Measurements from ENCODE around the gene ADAMTSL2. TPM values are rescaled to one million over a fixed set of nuclear protein-coding genes. Genes with fewer than 3 reads are reported as not detected.

ADAMTSL2 gene
- total and polyA plus RNA-seq, 2 of the 13 experiments (the other 11 are each of a cell fraction or from before 2014, with no cell fraction given) = 1.9 to 3.8 TPM

DNA sequence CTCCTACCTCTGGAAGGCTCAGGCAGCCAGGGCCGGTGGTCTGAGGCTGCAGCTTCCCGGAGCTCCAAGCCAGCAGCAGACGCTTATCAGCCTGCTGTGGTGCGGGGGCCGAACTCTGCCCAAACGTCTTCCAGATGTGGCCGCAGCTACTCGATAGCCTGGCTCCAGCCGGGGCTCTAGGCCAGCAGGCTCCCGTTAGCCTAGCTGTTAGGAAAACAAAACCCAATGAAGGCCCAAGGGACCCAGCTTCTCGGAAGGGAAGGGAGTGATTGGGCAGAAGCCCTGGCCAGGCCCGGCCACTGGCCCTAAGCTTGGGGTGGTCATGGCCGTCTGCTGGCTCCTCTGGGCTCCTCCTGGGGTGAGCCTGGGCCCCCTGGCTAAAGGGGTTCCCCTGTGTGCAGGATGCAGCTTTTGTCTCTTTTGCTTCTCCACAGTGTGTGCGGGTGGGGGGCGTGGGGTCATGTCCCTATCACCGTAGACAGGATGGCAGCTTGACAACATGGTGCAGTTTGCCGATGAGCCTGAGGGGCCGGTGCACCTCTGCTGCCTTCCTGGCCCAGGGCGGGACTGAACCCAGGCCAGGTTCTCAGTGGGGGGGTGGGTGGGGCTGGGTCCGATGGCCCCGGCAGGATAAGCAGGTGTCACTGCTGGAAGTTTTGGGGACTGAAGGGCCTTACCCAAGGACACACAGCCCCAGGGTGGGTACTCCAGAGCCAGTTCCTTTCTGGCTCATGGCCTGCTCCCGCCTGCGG is 28.4 kb upstream of the ADAMTSL2 start (continued):
- TF ChIP-seq ZNF678 (CRISPR knock-in tag; IDR thresholded peaks at IDR 0.05) (no peak), ZNF34 (CRISPR knock-in tag; IDR thresholded peaks at IDR 0.05; ENCODE audit: borderline replicate concordance) (peak; percentile 71), ZNF33B (CRISPR knock-in tag; IDR thresholded peaks at IDR 0.05) (no peak), HNRNPUL1 (IDR thresholded peaks at IDR 0.05; ENCODE audit: low read depth, low read length) (no peak), TMF1 (CRISPR knock-in tag; IDR thresholded peaks at IDR 0.05; ENCODE audit: low read depth) (no peak), ZNF879 (CRISPR knock-in tag; IDR thresholded peaks at IDR 0.05) (no peak), RFX3 (CRISPR knock-in tag; IDR thresholded peaks at IDR 0.05) (no peak), ZNF207 (IDR thresholded peaks at IDR 0.05; ENCODE audit: borderline replicate concordance) (no peak), ZMYM3 (CRISPR knock-in tag; IDR thresholded peaks at IDR 0.05) (0 out of 2 replicates have a peak, but pooled peaks have one; percentile 56), JDP2 (CRISPR knock-in tag; IDR thresholded peaks at IDR 0.05; ENCODE audit: borderline replicate concordance) (no peak), THYN1 (CRISPR knock-in tag; IDR thresholded peaks at IDR 0.05; ENCODE audit: borderline replicate concordance, low read depth) (no peak), NR2F6 (IDR thresholded peaks at IDR 0.05) (no peak), NR2F6 (CRISPR knock-in tag; IDR thresholded peaks at IDR 0.05) (no peak), MXD4 (CRISPR knock-in tag; IDR thresholded peaks at IDR 0.05) (no peak), ZNF44 (CRISPR knock-in tag; IDR thresholded peaks at IDR 0.05) (no peak), HMGA1 (CRISPR knock-in tag; conservative IDR thresholded peaks at IDR 0.05) (no peak), ZSCAN21 (CRISPR knock-in tag; IDR thresholded peaks at IDR 0.05; ENCODE audit: borderline replicate concordance) (0 out of 2 replicates have a peak, but pooled peaks have one; percentile 5), HNRNPLL (IDR thresholded peaks at IDR 0.05; ENCODE audit: low read depth, low read length, poor library complexity, severe bottlenecking) (no peak), ZNF672 (CRISPR knock-in tag; IDR thresholded peaks at IDR 0.05) (no peak), CREM (IDR thresholded peaks at IDR 0.05) (no peak), CREM (CRISPR knock-in tag; IDR thresholded peaks at IDR 0.05) (no peak), ZNF224 (CRISPR knock-in tag; IDR thresholded peaks at IDR 0.05) (peak; percentile 18; the same call in 1 of the 2 replicates), ETV5 (CRISPR knock-in tag; IDR thresholded peaks at IDR 0.05; ENCODE audit: borderline replicate concordance) (no peak), MAZ (IDR thresholded peaks at IDR 0.05; ENCODE audit: borderline replicate concordance, low read depth, low read length) (no peak), MAZ (CRISPR knock-in tag; IDR thresholded peaks at IDR 0.05; ENCODE audit: low read depth) (no peak), ZNF674 (CRISPR knock-in tag; IDR thresholded peaks at IDR 0.05; ENCODE audit: low read depth) (no peak), ZBTB3 (CRISPR knock-in tag; IDR thresholded peaks at IDR 0.05; ENCODE audit: borderline replicate concordance, low read depth) (no peak), ZFP36L1 (CRISPR knock-in tag; IDR thresholded peaks at IDR 0.05) (0 out of 2 replicates have a peak, but pooled peaks have one; percentile 52)
- TF ChIP-seq, protein P1, sequence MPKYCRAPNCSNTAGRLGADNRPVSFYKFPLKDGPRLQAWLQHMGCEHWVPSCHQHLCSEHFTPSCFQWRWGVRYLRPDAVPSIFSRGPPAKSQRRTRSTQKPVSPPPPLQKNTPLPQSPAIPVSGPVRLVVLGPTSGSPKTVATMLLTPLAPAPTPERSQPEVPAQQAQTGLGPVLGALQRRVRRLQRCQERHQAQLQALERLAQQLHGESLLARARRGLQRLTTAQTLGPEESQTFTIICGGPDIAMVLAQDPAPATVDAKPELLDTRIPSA (CRISPR knock-in tag; IDR thresholded peaks at IDR 0.05; ENCODE audit: borderline replicate concordance) = no peak
- TF ChIP-seq, protein P2, sequence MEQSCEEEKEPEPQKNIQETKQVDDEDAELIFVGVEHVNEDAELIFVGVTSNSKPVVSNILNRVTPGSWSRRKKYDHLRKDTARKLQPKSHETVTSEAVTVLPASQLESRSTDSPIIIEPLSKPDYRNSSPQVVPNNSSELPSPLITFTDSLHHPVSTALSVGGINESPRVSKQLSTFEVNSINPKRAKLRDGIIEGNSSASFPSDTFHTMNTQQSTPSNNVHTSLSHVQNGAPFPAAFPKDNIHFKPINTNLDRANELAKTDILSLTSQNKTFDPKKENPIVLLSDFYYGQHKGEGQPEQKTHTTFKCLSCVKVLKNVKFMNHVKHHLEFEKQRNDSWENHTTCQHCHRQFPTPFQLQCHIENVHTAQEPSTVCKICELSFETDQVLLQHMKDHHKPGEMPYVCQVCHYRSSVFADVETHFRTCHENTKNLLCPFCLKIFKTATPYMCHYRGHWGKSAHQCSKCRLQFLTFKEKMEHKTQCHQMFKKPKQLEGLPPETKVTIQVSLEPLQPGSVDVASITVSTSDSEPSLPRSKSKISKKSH (CRISPR knock-in tag; IDR thresholded peaks at IDR 0.05; ENCODE audit: borderline replicate concordance) = 0 out of 2 replicates have a peak, but pooled peaks have one; percentile 27
